B cell (primary cell): ENCODE data around the gene SLC25A18. TPM values are rescaled to one million over a fixed set of nuclear protein-coding genes. Genes with fewer than 3 reads are reported as not detected.

ENCODE experiments used
- ATAC-seq: fragments of 200-7000 bp; cut with Tn5 transposase; one replicate; pipeline ENCODE4 v1.10.0; 2021; ENCODE audit warnings: low read depth, mild to moderate bottlenecking, moderate number of reproducible peaks, moderate library complexity
- CTCF ChIA-PET: fragments of 350-600 bp; sonication (Branson Sonifier 250); formaldehyde crosslinking; loops from one replicate; lab custom pipeline; 2021; ENCODE audit warnings: antibody characterized with exemption, inconsistent platforms; lab: Charles Lee
- POLR2A ChIA-PET: fragments of 350-600 bp; sonication (Branson Sonifier 250); formaldehyde crosslinking; loops from one replicate; lab custom pipeline; 2021; ENCODE audit warnings: antibody characterized with exemption; lab: Charles Lee
- DNase-seq: peaks from one replicate; pipeline ENCODE4 v3.0.0; 2013
- H2AFZ ChIP-seq: 2 replicates; pipeline ENCODE4 v1.6.1; 2012; ENCODE audit warnings: mild to moderate bottlenecking, low read depth, low read length; ENCODE audit not compliant: insufficient read depth, poor library complexity, severe bottlenecking
- H3K27ac ChIP-seq, 2 donors: 1 replicate in 1 of 2; 2 replicates in 1 of 2; pipeline ENCODE4 v1.5.1; 2012 to 2013; ENCODE audit warnings: low read length in 2 of 2, mild to moderate bottlenecking in 2 of 2, moderate library complexity in 1 of 2
- H3K27me3 ChIP-seq, 4 experiments: fragments of 200-600 bp in 1 of 4; sonication (generic) in 1 of 4; replicated peaks in 1 of 4; 1 replicate in 2 of 4; 2 replicates in 2 of 4; pipeline versions ENCODE4 v1.6.1 to v1.7.0; 2013 to 2016; ENCODE audit warnings: low read length in 3 of 4, mild to moderate bottlenecking in 2 of 4, mixed read lengths in 1 of 4, moderate library complexity in 1 of 4; ENCODE audit not compliant: insufficient read depth in 4 of 4, control insufficient read depth in 3 of 4; ENCODE audit errors: control extremely low read depth in 1 of 4
- H3K36me3 ChIP-seq, 2 experiments: replicated peaks in 1 of 2; 1 replicate in 1 of 2; 2 replicates in 1 of 2; pipeline versions ENCODE4 v1.6.1 to v1.7.1; 2013; ENCODE audit warnings: low read length in 1 of 2; ENCODE audit not compliant: insufficient read depth in 2 of 2, control insufficient read depth in 1 of 2; ENCODE audit errors: control extremely low read depth in 1 of 2, extremely low read depth in 1 of 2
- H3K4me1 ChIP-seq, 2 donors: fragments of 200-600 bp in 1 of 2; sonication (generic) in 1 of 2; 1 replicate in 1 of 2; 2 replicates in 1 of 2; pipeline versions ENCODE4 v1.5.1 to v1.6.1; 2013 to 2017; ENCODE audit warnings: low read length in 2 of 2; ENCODE audit not compliant: control insufficient read depth in 2 of 2, insufficient read depth in 2 of 2
- H3K4me2 ChIP-seq: replicated peaks from 2 replicates; pipeline ENCODE3; 2012; ENCODE audit warnings: mild to moderate bottlenecking, low read depth, low read length; ENCODE audit not compliant: poor library complexity, severe bottlenecking
- H3K4me3 ChIP-seq, 5 experiments: fragments of 200-600 bp in 1 of 5; sonication (generic) in 1 of 5; 1 replicate in 3 of 5; 2 replicates in 2 of 5; pipeline versions ENCODE4 v1.5.1 to v1.7.0; 2011 to 2016; ENCODE audit warnings: low read length in 4 of 5, mild to moderate bottlenecking in 4 of 5, low read depth in 2 of 5, control low read depth in 1 of 5, moderate library complexity in 1 of 5; ENCODE audit not compliant: insufficient read depth in 1 of 5; ENCODE audit errors: control extremely low read depth in 1 of 5, extremely low read depth in 1 of 5
- H3K79me2 ChIP-seq: fragments of 200-600 bp; sonication (generic); one replicate; pipeline ENCODE4 v1.6.0; 2016; ENCODE audit warnings: low read length; ENCODE audit not compliant: control insufficient read depth, insufficient read depth
- H3K9ac ChIP-seq: fragments of 200-600 bp; sonication (generic); 2 replicates; pipeline ENCODE4 v1.6.1; 2017; ENCODE audit warnings: mild to moderate bottlenecking, low read length, moderate library complexity
- H3K9me3 ChIP-seq, 3 donors: one replicate each; pipeline versions ENCODE4 v1.6.1 to v1.7.1; 2013; ENCODE audit warnings: low read length in 2 of 3; ENCODE audit not compliant: control insufficient read depth in 2 of 3, insufficient read depth in 1 of 3; ENCODE audit errors: control extremely low read depth in 1 of 3
- H4K20me1 ChIP-seq: 2 replicates; pipeline ENCODE4 v1.6.0; 2012; ENCODE audit warnings: mild to moderate bottlenecking, low read length; ENCODE audit not compliant: insufficient read depth, control insufficient read depth, poor library complexity, severe bottlenecking
- H3K27ac Mint-ChIP-seq: one replicate; pipeline ENCODE4 v1.8.0; 2021; ENCODE audit warnings: mixed read lengths
- H3K27me3 Mint-ChIP-seq: one replicate; pipeline ENCODE4 v1.8.0; 2021; ENCODE audit warnings: mixed read lengths
- H3K4me1 Mint-ChIP-seq: one replicate; pipeline ENCODE4 v1.8.0; 2021; ENCODE audit warnings: mixed read lengths
- H3K4me3 Mint-ChIP-seq: one replicate; pipeline ENCODE4 v1.8.0; 2021; ENCODE audit warnings: mixed read lengths
- H3K9me3 Mint-ChIP-seq: one replicate; pipeline ENCODE4 v1.8.0; 2022; ENCODE audit warnings: mixed read lengths; ENCODE audit not compliant: insufficient read depth
- CTCF ChIP-seq: fragments of 200-600 bp; IDR thresholded peaks from one replicate; pipeline ENCODE4 v1.8.0; 2022; ENCODE audit warnings: antibody characterized with exemption, mild to moderate bottlenecking
- EZH2 ChIP-seq: IDR thresholded peaks from 2 replicates; pipeline ENCODE4 v1.6.1; 2012; ENCODE audit warnings: borderline replicate concordance, low read depth, mild to moderate bottlenecking, moderate library complexity, low read length; ENCODE audit not compliant: insufficient read depth, poor library complexity, severe bottlenecking
- WGBS: methylation state at CpG from one replicate; pipeline ENCODE4 v1.1.5; 2013; ENCODE audit warnings: missing lambda C conversion rate; ENCODE audit not compliant: insufficient coverage; 5-methylcytosine and 5-hydroxymethylcytosine counted together
- intact Hi-C: fragments of 100-400 bp; cut with micrococcal nuclease; formaldehyde crosslinking; loops from one replicate; pipeline ENCODE4 v1.10.0; 2022
- polyA plus RNA-seq: library from polyadenylated mRNA; depleted of rRNA; stranded (reverse); fragments of >200 nt; gene quantifications from 2 replicates; pipeline ENCODE4 v1.2.3, GENCODE V29; 2012
- total RNA-seq, 2 donors: library from RNA; stranded (reverse); fragments of 120-200 nt in 1 of 2; gene quantifications; 1 replicate in 1 of 2; 2 replicates in 1 of 2; pipeline versions ENCODE4 v1.2.3 to v1.2.4, GENCODE V29; 2013 to 2022

Gene SLC25A18
- total and polyA plus RNA-seq, 2 donors (not counting 1 experiment from before 2014, with no cell fraction given), result not detected

GRCh38 chr22:17549183-17549582, 14.1 kb upstream of the SLC25A18 start:
- Mint-ChIP-seq H3K4me3 (no peak overlapping the region), H3K27ac (no peak overlapping the region), H3K4me1 (no peaks in the 10 kb centered on the region), H3K27me3 (no peaks in the 10 kb centered on the region), H3K9me3 (no peaks in the 10 kb centered on the region)
- POLR2A ChIA-PET, result interaction anchor here (0.6 kb wide), 1 partner anchor 94 kb away, joined by 3 read pairs; no protein-coding TSS in a partner anchor
- no peaks in the 10 kb centered on the region for H3K27me3 ChIP-seq
- no peaks in the 10 kb centered on the region for H3K79me2 ChIP-seq
- TF ChIP-seq CTCF (no peak), EZH2 (no peak)
- intact Hi-C loops, result no loop called here
- CTCF ChIA-PET, result interaction anchor here (1.2 kb wide), 1 partner anchor 9 kb away, joined by 3 read pairs; no protein-coding TSS in a partner anchor
- H3K4me1 ChIP-seq, result no peaks in the 10 kb centered on the region
- H4K20me1 ChIP-seq, result no peaks in the 10 kb centered on the region
- ATAC-seq, result no peak
- H3K27ac ChIP-seq, result no peak overlapping the region
- H3K4me3 ChIP-seq, result no peak overlapping the region
- no peak overlapping the region for H3K9ac ChIP-seq
- no peak overlapping the region for H3K4me2 ChIP-seq
- WGBS, result 97% methylated on average over 8 of the region's 10 CpGs
- no peak for DNase-seq
- H2AFZ ChIP-seq, result no peak overlapping the region
- no peaks in the 10 kb centered on the region for H3K9me3 ChIP-seq
- no peaks in the 10 kb centered on the region for H3K36me3 ChIP-seq

- no peak overlapping the region for H3K9ac ChIP-seq
- no peak overlapping the region for H3K4me3 ChIP-seq
- H2AFZ ChIP-seq, result no peak overlapping the region
- Mint-ChIP-seq H3K9me3 (no peaks in the 10 kb centered on the region), H3K27ac (no peak overlapping the region), H3K4me1 (no peaks in the 10 kb centered on the region), H3K27me3 (no peaks in the 10 kb centered on the region), H3K4me3 (no peak overlapping the region)
- no peaks in the 10 kb centered on the region for H4K20me1 ChIP-seq
- H3K27me3 ChIP-seq, result no peaks in the 10 kb centered on the region
- intact Hi-C loops, result no loop called here
- no peaks in the 10 kb centered on the region for H3K9me3 ChIP-seq
- no peak overlapping the region for H3K27ac ChIP-seq
- H3K36me3 ChIP-seq, result no peaks in the 10 kb centered on the region
- DNase-seq, result no peak
- H3K4me1 ChIP-seq, result no peaks in the 10 kb centered on the region
- ChIA-PET POLR2A (interaction anchor here (0.6 kb wide), 1 partner anchor 94 kb away, joined by 3 read pairs; no protein-coding TSS in a partner anchor), CTCF (interaction anchor here (1.2 kb wide), 1 partner anchor 9 kb away, joined by 3 read pairs; no protein-coding TSS in a partner anchor)
- WGBS, result 92% methylated on average over 2 of the region's 5 CpGs
- TF ChIP-seq CTCF (no peak), EZH2 (no peak)
- H3K4me2 ChIP-seq, result no peak overlapping the region
- no peaks in the 10 kb centered on the region for H3K79me2 ChIP-seq
- ATAC-seq, result no peak
Observed at GRCh38 chr22:17549655-17550054, 13.6 kb upstream of the SLC25A18 start.
